Skeletal muscle satellite cell (primary cell): ENCODE data around the gene ITPR2.
A peak's percentile ranks its signal among the peaks of the same experiment; 100 is the strongest.
"Not testable (repeated sequence)": the region's sequence is repeated elsewhere in the genome, so short reads cannot be mapped to it uniquely, and the experiment has no call there.

Source experiments
- H3K27me3 ChIP-seq: 2 replicates; pipeline ENCODE4 v1.7.0; 2013; ENCODE audit warnings: low read length; ENCODE audit not compliant: control insufficient read depth, insufficient read depth
- H3K36me3 ChIP-seq: 2 replicates; pipeline ENCODE4 v1.7.0; 2013; ENCODE audit warnings: mild to moderate bottlenecking, control low read depth, low read length; ENCODE audit not compliant: insufficient read depth
- H3K4me1 ChIP-seq: 2 replicates; pipeline ENCODE4 v1.7.0; 2013; ENCODE audit warnings: low read length; ENCODE audit not compliant: control insufficient read depth, insufficient read depth
- H3K4me2 ChIP-seq: 2 replicates; pipeline ENCODE4 v1.7.0; 2013; ENCODE audit warnings: mild to moderate bottlenecking, low read length
- H3K4me3 ChIP-seq: 2 replicates; pipeline ENCODE4 v1.7.0; 2013; ENCODE audit warnings: low read length
- H3K9ac ChIP-seq: 2 replicates; pipeline ENCODE4 v1.7.0; 2013; ENCODE audit warnings: mild to moderate bottlenecking, low read depth, low read length, moderate library complexity
- H3K9me3 ChIP-seq: replicated peaks from 2 replicates; pipeline ENCODE4 v1.7.0; 2013; ENCODE audit warnings: mild to moderate bottlenecking, control low read depth, low read length

Gene ITPR2

DNA sequence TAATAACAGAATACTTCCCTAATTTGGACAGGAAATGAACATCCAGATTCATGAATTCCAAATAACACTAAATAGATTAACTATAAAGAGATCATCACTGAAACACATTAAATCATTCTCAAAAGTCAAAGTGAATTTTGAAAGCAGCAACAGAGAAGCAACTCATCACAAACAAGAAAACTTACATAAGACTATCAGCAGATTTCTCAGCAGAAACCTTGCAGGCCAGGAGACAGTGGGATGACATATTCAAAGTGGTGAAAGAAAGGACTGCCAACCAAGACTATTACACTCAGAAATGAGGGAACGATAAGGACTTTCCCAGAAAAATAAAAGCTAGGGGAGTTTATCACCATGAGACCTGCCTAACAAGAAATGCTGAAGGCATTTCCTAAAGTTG lies 70.8 kb downstream of the ITPR2 start:
- Histone ChIP-seq H3K9ac (no peak overlapping the region), H3K4me3 (no peak overlapping the region), H3K9me3 (no peaks in the 10 kb centered on the region), H3K36me3 (no peaks in the 10 kb centered on the region), H3K4me2 (no peak overlapping the region), H3K27me3 (no peaks in the 10 kb centered on the region), H3K4me1 (no peaks in the 10 kb centered on the region)

DNA sequence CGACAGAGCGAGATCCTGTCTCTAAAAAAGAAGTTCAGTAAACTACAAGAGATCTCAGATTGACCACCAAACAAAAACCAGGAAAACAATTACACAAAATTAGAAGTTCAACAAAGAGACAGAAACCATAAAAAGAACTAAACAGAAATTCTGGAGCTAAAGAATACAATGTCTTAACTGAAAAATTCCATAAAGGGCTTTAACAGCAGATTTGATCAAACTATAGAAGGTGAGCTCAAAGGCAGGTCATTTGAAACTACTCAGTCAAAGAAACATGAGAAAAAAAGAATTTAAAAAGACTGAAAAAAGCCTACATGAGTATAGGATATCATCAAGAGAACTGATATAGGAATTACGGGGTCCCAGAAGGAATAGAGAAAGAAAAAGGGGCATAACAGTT lies 71.2 kb downstream of the ITPR2 start:
- Histone ChIP-seq H3K4me2 (no peak overlapping the region), H3K4me3 (no peak overlapping the region), H3K9ac (no peak overlapping the region), H3K36me3 (no peaks in the 10 kb centered on the region), H3K9me3 (no peaks in the 10 kb centered on the region), H3K4me1 (no peaks in the 10 kb centered on the region), H3K27me3 (no peaks in the 10 kb centered on the region)

GRCh38 chr12:26760657-26761293 lies 72.2 kb downstream of the ITPR2 start:
- H3K27me3 ChIP-seq: no peaks in the 10 kb centered on the region
- H3K36me3 ChIP-seq: no peaks in the 10 kb centered on the region
- peaks cover under 1% of the 10 kb centered on the region for H3K9me3 ChIP-seq
- no peaks in the 10 kb centered on the region for H3K4me1 ChIP-seq
- no peak overlapping the region for H3K4me3 ChIP-seq
- H3K9ac ChIP-seq: no peak overlapping the region
- no peak overlapping the region for H3K4me2 ChIP-seq

GRCh38 chr12:26755362-26755761 lies 77.6 kb downstream of the ITPR2 start:
- H3K36me3 ChIP-seq, H3K4me1 ChIP-seq, H3K9me3 ChIP-seq, H3K27me3 ChIP-seq, H3K9ac ChIP-seq, H3K4me2 ChIP-seq, H3K4me3 ChIP-seq: not testable (repeated sequence)

GRCh38 chr12:26754148-26754547 lies 78.8 kb downstream of the ITPR2 start:
- Histone ChIP-seq H3K27me3 (no peaks in the 10 kb centered on the region), H3K9ac (no peak overlapping the region), H3K36me3 (no peaks in the 10 kb centered on the region), H3K9me3 (peaks cover 4% of the 10 kb centered on the region), H3K4me3 (no peak overlapping the region), H3K4me1 (peaks cover 8% of the 10 kb centered on the region), H3K4me2 (no peak overlapping the region)

GRCh38 chr12:26751179-26751578 lies 81.8 kb downstream of the ITPR2 start:
- H3K9me3 ChIP-seq: peaks cover 4% of the 10 kb centered on the region
- H3K36me3 ChIP-seq: no peaks in the 10 kb centered on the region
- no peak overlapping the region for H3K4me2 ChIP-seq
- no peaks in the 10 kb centered on the region for H3K27me3 ChIP-seq
- no peak overlapping the region for H3K4me3 ChIP-seq
- no peak overlapping the region for H3K9ac ChIP-seq
- peaks cover 23% of the 10 kb centered on the region for H3K4me1 ChIP-seq

DNA sequence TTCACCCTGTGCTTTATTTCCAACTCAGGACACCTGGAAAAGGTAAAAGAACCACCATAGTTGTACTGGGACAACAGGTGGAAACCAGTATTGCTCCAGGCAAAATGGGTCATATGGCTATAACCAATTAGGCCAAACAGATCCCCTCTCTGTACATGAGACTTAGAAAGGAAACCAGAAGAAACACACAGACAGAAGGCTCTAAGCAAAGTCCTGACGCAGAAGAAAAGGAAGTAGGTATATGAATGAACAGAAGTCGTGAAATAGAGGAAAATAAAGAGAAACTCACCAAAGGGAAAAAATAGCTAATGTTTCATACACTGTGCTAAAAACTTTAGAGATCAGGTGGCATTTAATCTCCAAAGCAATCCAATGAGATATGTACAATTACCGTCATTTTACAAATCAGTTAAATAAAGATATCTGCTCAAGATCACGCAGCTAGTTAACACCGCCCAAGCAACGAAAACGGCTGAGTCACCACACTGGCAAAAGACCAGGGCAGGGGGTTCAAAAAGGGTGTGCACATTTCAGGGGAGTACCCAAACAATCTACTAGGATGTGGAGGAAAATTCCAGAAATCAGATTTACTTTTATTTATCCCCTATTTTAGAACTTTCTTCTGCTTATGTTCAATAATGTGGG lies 82.3 kb downstream of the ITPR2 start:
- no peak overlapping the region for H3K4me3 ChIP-seq
- H3K9me3 ChIP-seq: peaks cover 2% of the 10 kb centered on the region
- no peak overlapping the region for H3K4me2 ChIP-seq
- peaks cover 27% of the 10 kb centered on the region for H3K4me1 ChIP-seq
- no peaks in the 10 kb centered on the region for H3K27me3 ChIP-seq
- no peaks in the 10 kb centered on the region for H3K36me3 ChIP-seq
- H3K9ac ChIP-seq: no peak overlapping the region

- Histone ChIP-seq H3K4me2 (no peak overlapping the region), H3K9ac (no peak overlapping the region)
Observed at GRCh38 chr12:26749781-26750180, 83.2 kb downstream of the ITPR2 start.

DNA sequence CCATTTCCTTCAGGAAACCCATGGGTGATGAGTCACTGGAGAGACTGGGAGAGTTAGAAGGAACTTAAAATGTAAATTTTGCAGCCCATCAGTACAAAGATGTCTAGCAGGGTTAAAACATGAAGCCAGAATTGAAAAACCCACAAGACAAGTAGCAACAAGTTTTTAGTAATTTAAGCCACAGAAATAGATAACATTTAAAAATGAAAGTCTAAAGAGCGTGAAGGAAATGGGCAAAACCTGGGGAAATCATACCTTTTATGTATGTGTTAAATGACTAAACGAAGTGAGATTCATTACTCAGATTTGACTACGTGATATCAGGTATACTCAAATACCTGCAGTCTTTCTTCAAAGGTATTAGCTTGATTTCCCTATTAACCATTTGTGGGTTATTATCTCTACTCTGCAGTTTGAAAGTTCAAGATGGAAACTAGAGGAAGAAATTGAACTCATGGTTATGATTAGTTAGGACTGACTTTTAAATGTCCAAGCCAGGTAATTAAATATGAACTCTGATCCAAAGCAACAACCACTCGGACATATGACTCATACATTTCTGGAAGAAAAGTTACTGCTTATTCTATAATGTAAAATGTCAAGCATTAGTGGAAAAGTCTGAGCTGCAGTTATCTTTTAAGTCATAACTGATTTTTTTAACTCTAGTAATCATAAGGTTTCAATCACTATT lies 84.1 kb downstream of the ITPR2 start:
- Histone ChIP-seq H3K9ac (no peak overlapping the region), H3K27me3 (no peaks in the 10 kb centered on the region), H3K4me1 (peaks cover 27% of the 10 kb centered on the region), H3K36me3 (no peaks in the 10 kb centered on the region), H3K4me3 (peak overlapping the region; percentile 15), H3K9me3 (no peaks in the 10 kb centered on the region), H3K4me2 (peak overlapping the region; percentile 33)

More at GRCh38 chr12:26749781-26750180, 83.2 kb downstream of the ITPR2 start:
- Histone ChIP-seq H3K4me3 (no peak overlapping the region), H3K27me3 (no peaks in the 10 kb centered on the region), H3K9me3 (no peaks in the 10 kb centered on the region), H3K4me1 (peaks cover 27% of the 10 kb centered on the region), H3K36me3 (no peaks in the 10 kb centered on the region)

- H3K36me3 ChIP-seq: no peaks in the 10 kb centered on the region
- peak overlapping the region; percentile 33 for H3K4me2 ChIP-seq
- peaks cover 27% of the 10 kb centered on the region for H3K4me1 ChIP-seq
- no peaks in the 10 kb centered on the region for H3K27me3 ChIP-seq
- H3K4me3 ChIP-seq: no peak overlapping the region
- no peak overlapping the region for H3K9ac ChIP-seq
- H3K9me3 ChIP-seq: no peaks in the 10 kb centered on the region
Observed at GRCh38 chr12:26748412-26748740, 84.6 kb downstream of the ITPR2 start.

- H3K36me3 ChIP-seq: no peaks in the 10 kb centered on the region
- no peaks in the 10 kb centered on the region for H3K27me3 ChIP-seq
- H3K4me2 ChIP-seq: peak overlapping the region; percentile 54
- H3K9me3 ChIP-seq: no peaks in the 10 kb centered on the region
- no peak overlapping the region for H3K9ac ChIP-seq
- peaks cover 27% of the 10 kb centered on the region for H3K4me1 ChIP-seq
- H3K4me3 ChIP-seq: no peak overlapping the region
Observed at GRCh38 chr12:26746121-26746714, 86.8 kb downstream of the ITPR2 start.
